SK-N-SH treated with all-trans-retinoic acid at 6 μM for 48 hours (cell line): ENCODE measurements around the gene ANKLE2.
A peak's percentile ranks its signal among the peaks of the same experiment; 100 is the strongest.
"Not testable (repeated sequence)": the region's sequence is repeated elsewhere in the genome, so short reads cannot be mapped to it uniquely, and the experiment has no call there.

ENCODE experiments used
- ATAC-seq: fragments of 200-7000 bp; cut with Tn5 transposase; 3 replicates; pipeline ENCODE4 v1.9.1; 2020; ENCODE audit warnings: mild to moderate bottlenecking, moderate library complexity
- ARNTL ChIP-seq: fragments of 450-650 bp; formaldehyde crosslinking; IDR thresholded peaks from 2 replicates; pipeline ENCODE4 v1.5.0; 2020; ENCODE audit warnings: low read depth, mild to moderate bottlenecking, moderate library complexity, borderline replicate concordance
- BACH2 ChIP-seq: fragments of 250-450 bp; sonication (Bioruptor Pico); IDR thresholded peaks from 2 replicates; pipeline ENCODE4 v1.9.0; 2021; ENCODE audit warnings: mild to moderate bottlenecking, borderline replicate concordance
- CREB5 ChIP-seq: fragments of 250-450 bp; sonication (Bioruptor Pico); IDR thresholded peaks from 2 replicates; pipeline ENCODE4 v1.5.1; 2020; ENCODE audit warnings: low read depth, mild to moderate bottlenecking, moderate library complexity
- CSDC2 ChIP-seq: fragments of 250-450 bp; sonication (Bioruptor Pico); IDR thresholded peaks from 2 replicates; pipeline ENCODE4 v1.5.0; 2020; ENCODE audit warnings: mild to moderate bottlenecking, moderate library complexity
- ESRRG ChIP-seq: fragments of 250-450 bp; sonication (Bioruptor Pico); IDR thresholded peaks from 2 replicates; pipeline ENCODE4 v1.6.1; 2021; ENCODE audit warnings: mild to moderate bottlenecking
- GLIS3 ChIP-seq: fragments of 250-450 bp; sonication (Bioruptor Pico); IDR thresholded peaks from 2 replicates; pipeline ENCODE4 v1.5.0; 2020; ENCODE audit warnings: mild to moderate bottlenecking, moderate library complexity
- ISL1 ChIP-seq: fragments of 250-450 bp; sonication (Bioruptor Pico); IDR thresholded peaks from 2 replicates; pipeline ENCODE4 v2.1.2; 2022; ENCODE audit warnings: mild to moderate bottlenecking, moderate library complexity
- OSR1 ChIP-seq: fragments of 250-450 bp; sonication (Bioruptor Pico); IDR thresholded peaks from 2 replicates; pipeline ENCODE4 v1.8.0; 2022; ENCODE audit warnings: moderate library complexity, mild to moderate bottlenecking, inconsistent platforms
- POU6F1 ChIP-seq: fragments of 250-450 bp; sonication (Bioruptor Pico); IDR thresholded peaks from 2 replicates; pipeline ENCODE4 v1.8.0; 2021; ENCODE audit warnings: low read depth, mild to moderate bottlenecking, moderate library complexity, borderline replicate concordance
- PPARA ChIP-seq: fragments of 250-450 bp; sonication (Bioruptor Pico); IDR thresholded peaks from 2 replicates; pipeline ENCODE4 v1.5.0; 2020; ENCODE audit warnings: mild to moderate bottlenecking, borderline replicate concordance
- RARB ChIP-seq: fragments of 250-450 bp; sonication (Bioruptor Pico); IDR thresholded peaks from 2 replicates; pipeline ENCODE4 v1.8.0; 2021; ENCODE audit warnings: mild to moderate bottlenecking, moderate library complexity
- SNAI2 ChIP-seq: fragments of 250-450 bp; sonication (Bioruptor Pico); IDR thresholded peaks from 2 replicates; pipeline ENCODE4 v1.5.0; 2020; ENCODE audit warnings: mild to moderate bottlenecking, moderate library complexity
- TCF4 ChIP-seq: fragments of 250-450 bp; sonication (Bioruptor Pico); IDR thresholded peaks from 2 replicates; pipeline ENCODE4 v1.8.0; 2021; ENCODE audit warnings: mild to moderate bottlenecking, moderate library complexity, borderline replicate concordance
- TOX ChIP-seq: fragments of 250-450 bp; sonication (Bioruptor Pico); IDR thresholded peaks from 2 replicates; pipeline ENCODE4 v1.8.0; 2021; ENCODE audit warnings: mild to moderate bottlenecking, moderate library complexity, borderline replicate concordance
- TSHZ2 ChIP-seq: fragments of 250-450 bp; sonication (Bioruptor Pico); IDR thresholded peaks from 2 replicates; pipeline ENCODE4 v1.5.0; 2020; ENCODE audit warnings: mild to moderate bottlenecking, moderate library complexity
- ZNF565 ChIP-seq: fragments of 450-650 bp; formaldehyde crosslinking; conservative IDR thresholded peaks from 2 replicates; pipeline ENCODE4 v1.5.0; 2020; ENCODE audit warnings: low read depth, mild to moderate bottlenecking, moderate library complexity
- ZNF8 ChIP-seq: fragments of 450-650 bp; formaldehyde crosslinking; IDR thresholded peaks from 2 replicates; pipeline ENCODE4 v1.5.0; 2020; ENCODE audit warnings: mild to moderate bottlenecking, moderate library complexity
- TF ChIP-seq, protein P1 (sequence below): fragments of 250-450 bp; sonication (Bioruptor Pico); IDR thresholded peaks from 2 replicates; pipeline ENCODE4 v1.5.1; 2021; ENCODE audit warnings: mild to moderate bottlenecking, moderate library complexity

The ANKLE2 gene

DNA sequence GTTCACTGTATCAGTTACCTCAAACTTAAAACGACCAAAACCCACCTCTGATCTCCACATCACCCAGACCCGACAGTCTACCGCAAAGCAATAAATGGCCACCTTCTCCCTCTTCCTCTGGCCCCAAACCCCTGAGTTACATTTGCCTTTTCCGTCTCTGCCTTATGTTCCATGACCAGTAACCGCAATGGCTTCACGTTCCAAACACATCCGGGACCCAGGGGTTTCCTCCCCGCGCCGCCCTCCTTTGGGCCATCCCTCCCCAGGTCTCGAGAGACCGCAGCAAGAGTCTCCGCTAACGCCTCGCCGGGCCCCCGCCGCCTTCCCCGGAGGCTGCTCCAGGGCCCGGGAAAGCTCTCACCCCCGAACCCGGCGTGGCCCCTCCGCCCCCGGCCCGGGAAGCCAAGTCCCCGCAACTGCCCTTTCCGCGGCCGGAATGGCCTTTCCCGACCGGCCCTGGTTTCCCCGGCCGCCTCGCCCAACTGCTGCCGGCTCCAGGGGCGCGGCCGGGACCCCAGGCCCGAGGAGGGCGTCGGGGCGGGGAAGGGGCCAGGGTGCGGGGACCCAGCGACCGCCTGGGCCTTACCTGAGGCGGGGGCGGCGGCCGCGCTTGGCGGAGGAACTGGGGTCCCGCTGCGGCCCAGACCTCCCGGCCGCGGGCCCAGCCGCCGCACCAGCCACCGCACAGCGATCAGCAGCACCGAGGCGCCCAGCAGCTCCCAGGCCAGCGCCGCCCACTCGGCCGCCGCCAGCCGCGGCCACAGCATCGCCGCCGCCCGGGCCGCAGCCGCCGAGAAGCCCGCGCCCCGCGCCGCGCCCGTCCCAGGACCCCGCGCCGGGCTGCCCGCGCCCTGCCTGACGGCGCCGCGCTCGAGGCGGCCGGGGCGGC lies at the start of gene ANKLE2:
Gene ANKLE2 (minus strand): TSS at position 801 of the 889 bp plus-strand sequence. CDS start 34 bp downstream, at position 767.
- TF ChIP-seq TCF4 (CRISPR knock-in tag): no peak

DNA sequence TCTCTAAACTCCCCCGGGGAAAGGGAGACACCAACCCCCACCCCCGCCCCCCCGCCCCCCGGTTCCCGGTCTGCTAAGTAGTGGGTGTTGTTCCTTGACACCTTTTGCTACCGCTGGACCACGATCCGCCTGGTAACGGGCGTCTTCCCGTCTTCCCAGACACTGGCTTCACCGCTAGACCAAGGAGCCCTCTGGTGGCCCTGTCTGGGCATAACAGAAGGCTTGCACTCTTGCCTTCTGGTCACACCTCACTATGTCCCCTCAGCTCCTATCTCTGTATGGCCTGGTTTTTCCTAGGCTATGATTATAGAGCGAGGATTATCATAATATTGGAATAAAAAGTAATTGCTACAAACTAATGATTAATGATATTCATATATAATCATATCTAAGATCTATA lies 47.8 kb upstream of the ANKLE2 start:
- ATAC-seq: not testable (repeated sequence)

More for the DNA sequence above, at the start of gene ANKLE2:
- peak; percentile 67 for ATAC-seq

DNA sequence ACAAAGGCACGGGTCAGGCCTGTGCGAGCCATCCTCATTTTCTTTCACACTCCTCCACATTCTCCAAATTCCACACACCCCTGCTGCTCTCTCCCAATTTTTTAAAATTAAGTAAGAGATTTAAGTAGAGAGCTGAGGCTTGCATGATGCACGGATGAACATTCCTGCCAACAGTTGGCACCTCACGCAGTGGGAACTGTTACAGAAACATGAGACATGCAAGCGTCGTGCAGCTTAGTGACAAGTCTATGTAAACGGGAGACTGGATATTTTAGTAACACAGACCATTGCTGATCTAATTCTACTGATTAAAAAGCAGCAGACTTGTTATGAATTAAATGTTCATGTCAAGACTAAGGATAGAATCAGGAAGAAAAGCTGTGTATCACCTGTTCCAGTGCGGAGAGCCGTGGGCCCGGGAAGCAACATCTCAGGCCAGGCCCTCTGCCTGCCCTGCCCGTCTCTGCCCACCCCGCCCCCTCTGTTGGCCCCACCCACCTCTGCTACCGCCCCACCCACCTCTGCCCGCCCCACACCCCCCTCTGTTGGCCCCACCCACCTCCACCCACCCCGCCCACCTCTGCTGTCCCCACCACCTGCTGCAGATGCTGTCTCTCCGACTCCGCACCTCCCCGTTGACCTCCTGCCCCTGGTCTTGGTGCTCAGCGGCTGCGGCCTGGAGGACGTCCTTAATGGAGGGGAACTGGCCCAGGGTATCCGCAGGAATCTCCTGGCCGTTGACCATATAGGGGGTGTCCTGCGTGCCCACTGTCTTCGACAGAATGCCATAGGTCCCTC lies 45.9 kb upstream of the ANKLE2 start:
- no peak; the same call in none of the 3 replicates for ATAC-seq
- TF ChIP-seq TOX (CRISPR knock-in tag): no peak
- no peak for TF ChIP-seq ZNF8 (CRISPR knock-in tag)
- no peak for TF ChIP-seq ARNTL
- TF ChIP-seq PPARA (CRISPR knock-in tag): no peak
- no peak for TF ChIP-seq SNAI2 (CRISPR knock-in tag)
- no peak for TF ChIP-seq ISL1
- TF ChIP-seq TSHZ2 (CRISPR knock-in tag): no peak
- TF ChIP-seq, protein P1, sequence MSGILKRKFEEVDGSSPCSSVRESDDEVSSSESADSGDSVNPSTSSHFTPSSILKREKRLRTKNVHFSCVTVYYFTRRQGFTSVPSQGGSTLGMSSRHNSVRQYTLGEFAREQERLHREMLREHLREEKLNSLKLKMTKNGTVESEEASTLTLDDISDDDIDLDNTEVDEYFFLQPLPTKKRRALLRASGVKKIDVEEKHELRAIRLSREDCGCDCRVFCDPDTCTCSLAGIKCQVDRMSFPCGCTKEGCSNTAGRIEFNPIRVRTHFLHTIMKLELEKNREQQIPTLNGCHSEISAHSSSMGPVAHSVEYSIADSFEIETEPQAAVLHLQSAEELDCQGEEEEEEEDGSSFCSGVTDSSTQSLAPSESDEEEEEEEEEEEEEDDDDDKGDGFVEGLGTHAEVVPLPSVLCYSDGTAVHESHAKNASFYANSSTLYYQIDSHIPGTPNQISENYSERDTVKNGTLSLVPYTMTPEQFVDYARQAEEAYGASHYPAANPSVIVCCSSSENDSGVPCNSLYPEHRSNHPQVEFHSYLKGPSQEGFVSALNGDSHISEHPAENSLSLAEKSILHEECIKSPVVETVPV (CRISPR knock-in tag): no peak
- TF ChIP-seq GLIS3 (CRISPR knock-in tag): no peak

DNA sequence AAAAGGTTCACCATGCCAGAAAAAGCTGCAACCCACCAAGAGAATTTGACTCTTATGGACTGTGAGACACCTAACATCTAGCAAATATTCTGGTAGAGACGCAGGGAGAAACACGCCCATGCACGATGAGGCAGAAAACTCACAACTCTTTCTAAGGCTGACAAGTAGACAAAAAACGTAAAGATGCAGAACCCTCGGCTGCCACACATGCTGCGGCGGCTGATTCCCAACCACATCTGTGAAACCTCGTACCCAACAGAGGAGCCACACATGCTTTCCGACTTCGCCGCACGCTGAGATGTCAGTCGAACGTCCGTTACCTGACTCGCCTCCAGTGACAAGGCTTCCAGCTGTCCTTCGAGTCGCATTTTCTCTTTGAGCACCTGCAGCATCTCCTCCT lies 45.2 kb upstream of the ANKLE2 start:
- no peak for TF ChIP-seq ZNF8 (CRISPR knock-in tag)
- TF ChIP-seq POU6F1: no peak
- TF ChIP-seq ZNF565 (CRISPR knock-in tag): no peak
- ATAC-seq: no peak

GRCh38 chr12:132804426-132804861 lies 42.8 kb upstream of the ANKLE2 start:
- ATAC-seq: no peak
- TF ChIP-seq RARB (CRISPR knock-in tag) (no peak), CREB5 (CRISPR knock-in tag) (no peak), OSR1 (CRISPR knock-in tag) (no peak), BACH2 (CRISPR knock-in tag) (no peak), ISL1 (no peak), ESRRG (CRISPR knock-in tag) (no peak), GLIS3 (CRISPR knock-in tag) (no peak), TSHZ2 (CRISPR knock-in tag) (no peak), ZNF8 (CRISPR knock-in tag) (no peak), TCF4 (CRISPR knock-in tag) (no peak), PPARA (CRISPR knock-in tag) (no peak), ZNF565 (CRISPR knock-in tag) (no peak), CSDC2 (CRISPR knock-in tag) (no peak)
- TF ChIP-seq, protein P1 (CRISPR knock-in tag): no peak
